Caco-2 (cell line): ENCODE results near the gene CCNI. TPM values are rescaled to one million over a fixed set of nuclear protein-coding genes. Genes with fewer than 3 reads are reported as not detected.
"Not testable (repeated sequence)": the region's sequence is repeated elsewhere in the genome, so short reads cannot be mapped to it uniquely, and the experiment has no call there.

ENCODE experiments used
- BruUV-seq: library from RNA; stranded (reverse); fragments of 400-500 nt; replicated peaks from 2 replicates; lab custom pipeline; 2021; lab: Mats Ljungman, UMichigan
- CTCF ChIA-PET: fragments of 300-600 bp; sonication (Branson Sonifier 250); formaldehyde crosslinking; loops from one replicate; lab custom pipeline; 2022; ENCODE audit warnings: antibody characterized with exemption; lab: Charles Lee
- POLR2A ChIA-PET: fragments of 300-600 bp; sonication (Branson Sonifier 250); formaldehyde crosslinking; loops from one replicate; lab custom pipeline; 2022; ENCODE audit warnings: antibody characterized with exemption; lab: Charles Lee
- DNase-seq, 2 experiments: peaks; one replicate each; pipeline versions ENCODE4 v3.0.0 to v3.0.0-alpha.2; 2020 to 2022
- H3K27me3 ChIP-seq: replicated peaks from 2 replicates; pipeline ENCODE4 v1.6.0; 2011; ENCODE audit warnings: low read length; ENCODE audit not compliant: control insufficient read depth, insufficient read depth
- H3K36me3 ChIP-seq: 2 replicates; pipeline ENCODE4 v1.5.1; 2011; ENCODE audit warnings: low read length; ENCODE audit not compliant: control insufficient read depth, insufficient read depth
- H3K4me1 ChIP-seq: fragments of 250-450 bp; sonication (Bioruptor Pico); 2 replicates; pipeline ENCODE4 v1.5.1; 2020; ENCODE audit warnings: mild to moderate bottlenecking
- H3K4me3 ChIP-seq: 2 replicates; pipeline ENCODE4 v1.5.1; 2011; ENCODE audit warnings: low read depth, mild to moderate bottlenecking, control low read depth, low read length
- H3K9me3 ChIP-seq: fragments of 250-450 bp; sonication (Bioruptor Pico); 2 replicates; pipeline ENCODE4 v1.5.1; 2020; ENCODE audit warnings: mild to moderate bottlenecking, moderate library complexity
- H3K27ac Mint-ChIP-seq: one replicate; pipeline ENCODE4 v1.8.0; 2022; ENCODE audit warnings: mixed read lengths; ENCODE audit not compliant: unreplicated experiment
- H3K27me3 Mint-ChIP-seq: one replicate; pipeline ENCODE4 v1.8.0; 2022; ENCODE audit warnings: mixed read lengths; ENCODE audit not compliant: insufficient read depth, unreplicated experiment
- H3K36me3 Mint-ChIP-seq: one replicate; pipeline ENCODE4 v1.8.0; 2022; ENCODE audit warnings: mild to moderate bottlenecking, mixed read lengths; ENCODE audit not compliant: insufficient read depth, unreplicated experiment
- H3K4me1 Mint-ChIP-seq: one replicate; pipeline ENCODE4 v1.8.0; 2022; ENCODE audit warnings: low read depth, mixed read lengths; ENCODE audit not compliant: unreplicated experiment
- H3K4me3 Mint-ChIP-seq: one replicate; pipeline ENCODE4 v1.8.0; 2022; ENCODE audit warnings: mild to moderate bottlenecking, moderate library complexity, mixed read lengths; ENCODE audit not compliant: unreplicated experiment
- H3K9me3 Mint-ChIP-seq: one replicate; pipeline ENCODE4 v1.8.0; 2022; ENCODE audit warnings: mixed read lengths; ENCODE audit not compliant: unreplicated experiment
- intact Hi-C: fragments of 100-400 bp; cut with micrococcal nuclease; formaldehyde crosslinking; loops from one replicate; pipeline ENCODE4 v1.10.0; 2022; ENCODE audit not compliant: unreplicated experiment
- total RNA-seq: library from RNA; stranded (reverse); gene quantifications from 2 replicates; pipeline ENCODE4 v1.2.3, GENCODE V29; 2022
- TF ChIP-seq, protein P1 (sequence below), 2 experiments: fragments of 200-600 bp in 1 of 2; IDR thresholded peaks; 1 replicate in 1 of 2; 2 replicates in 1 of 2; pipeline versions ENCODE4 v1.5.1 to v1.8.0; 2011 to 2022; ENCODE audit warnings: antibody characterized with exemption in 1 of 2, control low read depth in 1 of 2, inconsistent platforms in 1 of 2, low read depth in 1 of 2, low read length in 1 of 2, mild to moderate bottlenecking in 1 of 2, moderate library complexity in 1 of 2; ENCODE audit not compliant: insufficient read depth in 1 of 2, severe bottlenecking in 1 of 2, unreplicated experiment in 1 of 2

Gene CCNI
- total RNA-seq, 1 experiment from 2014 or later, result 164 TPM

DNA sequence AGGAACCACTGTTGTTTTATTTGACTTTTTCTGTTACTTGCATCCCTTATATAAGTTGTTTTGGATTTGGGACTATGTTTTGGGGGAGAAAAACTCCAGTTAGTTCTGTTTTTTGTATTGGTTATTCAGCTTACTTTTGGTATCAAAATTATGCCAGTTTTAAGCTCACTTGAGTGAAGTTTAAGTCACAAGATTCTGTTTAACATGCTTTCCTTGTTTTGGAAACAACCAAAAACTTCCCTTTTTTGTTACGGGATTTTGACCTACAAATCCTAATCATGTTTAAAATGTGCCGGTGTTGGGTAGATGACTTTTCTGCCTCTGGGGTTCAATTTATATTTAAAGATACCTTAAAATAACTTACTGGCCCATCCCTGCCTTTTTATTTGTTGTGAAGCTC, 36.0 kb downstream of the CCNI start:
- no peaks in the 10 kb centered on the region for H3K9me3 ChIP-seq
- intact Hi-C loops, result loop anchor here (5.0 to 10.0 kb wide), 2 partner anchors 187 to 275 kb away; no protein-coding TSS in a partner anchor
- no peak overlapping the region for H3K4me3 ChIP-seq
- ChIA-PET POLR2A (no interaction called here), CTCF (no interaction called here)
- Mint-ChIP-seq H3K27ac (no peak overlapping the region), H3K36me3 (peaks cover 25% of the 10 kb centered on the region), H3K9me3 (no peaks in the 10 kb centered on the region), H3K27me3 (no peaks in the 10 kb centered on the region), H3K4me1 (peaks cover 18% of the 10 kb centered on the region), H3K4me3 (no peak overlapping the region)
- BruUV-seq, result no TSS peak
- H3K4me1 ChIP-seq, result peaks cover 49% of the 10 kb centered on the region
- no peaks in the 10 kb centered on the region for H3K36me3 ChIP-seq
- H3K27me3 ChIP-seq, result no peaks in the 10 kb centered on the region
- no peak for DNase-seq
- TF ChIP-seq, protein P1, sequence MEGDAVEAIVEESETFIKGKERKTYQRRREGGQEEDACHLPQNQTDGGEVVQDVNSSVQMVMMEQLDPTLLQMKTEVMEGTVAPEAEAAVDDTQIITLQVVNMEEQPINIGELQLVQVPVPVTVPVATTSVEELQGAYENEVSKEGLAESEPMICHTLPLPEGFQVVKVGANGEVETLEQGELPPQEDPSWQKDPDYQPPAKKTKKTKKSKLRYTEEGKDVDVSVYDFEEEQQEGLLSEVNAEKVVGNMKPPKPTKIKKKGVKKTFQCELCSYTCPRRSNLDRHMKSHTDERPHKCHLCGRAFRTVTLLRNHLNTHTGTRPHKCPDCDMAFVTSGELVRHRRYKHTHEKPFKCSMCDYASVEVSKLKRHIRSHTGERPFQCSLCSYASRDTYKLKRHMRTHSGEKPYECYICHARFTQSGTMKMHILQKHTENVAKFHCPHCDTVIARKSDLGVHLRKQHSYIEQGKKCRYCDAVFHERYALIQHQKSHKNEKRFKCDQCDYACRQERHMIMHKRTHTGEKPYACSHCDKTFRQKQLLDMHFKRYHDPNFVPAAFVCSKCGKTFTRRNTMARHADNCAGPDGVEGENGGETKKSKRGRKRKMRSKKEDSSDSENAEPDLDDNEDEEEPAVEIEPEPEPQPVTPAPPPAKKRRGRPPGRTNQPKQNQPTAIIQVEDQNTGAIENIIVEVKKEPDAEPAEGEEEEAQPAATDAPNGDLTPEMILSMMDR (IDR thresholded peaks at IDR 0.05; ENCODE audit: insufficient read depth in 1 of 2, low read depth in 1 of 2, low read length in 1 of 2, severe bottlenecking in 1 of 2, unreplicated experiment in 1 of 2), result no peak

DNA sequence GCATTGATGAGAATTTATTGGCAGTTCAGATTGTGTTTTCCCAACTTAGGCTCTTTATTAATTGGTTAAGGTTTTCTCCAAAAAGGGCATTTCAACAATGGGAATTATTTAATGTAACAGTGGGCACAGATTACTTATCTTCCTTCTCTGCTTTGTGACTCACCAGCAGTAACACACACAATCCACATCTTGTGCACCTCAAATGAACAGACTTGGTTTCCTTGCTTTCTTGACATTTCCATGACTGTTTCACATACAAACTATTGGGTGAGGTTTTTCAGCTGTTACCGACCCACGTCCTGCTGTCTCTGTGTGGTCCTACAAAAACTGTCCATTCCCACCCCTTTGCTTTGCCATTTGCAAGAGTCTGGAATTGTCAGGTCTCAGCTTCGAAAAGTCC, 38.1 kb downstream of the CCNI start:
- H3K4me3 ChIP-seq, result no peak overlapping the region
- peaks cover 21% of the 10 kb centered on the region for H3K36me3 Mint-ChIP-seq
- H3K27me3 Mint-ChIP-seq, result no peaks in the 10 kb centered on the region
- BruUV-seq, result no TSS peak
- POLR2A ChIA-PET, result no interaction called here
- H3K4me1 Mint-ChIP-seq, result peaks cover 11% of the 10 kb centered on the region
- no peak overlapping the region for H3K4me3 Mint-ChIP-seq
- no peak overlapping the region for H3K27ac Mint-ChIP-seq
- H3K36me3 ChIP-seq, result no peaks in the 10 kb centered on the region
- TF ChIP-seq, protein P1 (IDR thresholded peaks at IDR 0.05; ENCODE audit: insufficient read depth in 1 of 2, low read depth in 1 of 2, low read length in 1 of 2, severe bottlenecking in 1 of 2, unreplicated experiment in 1 of 2), result no peak
- no peaks in the 10 kb centered on the region for H3K9me3 ChIP-seq
- H3K9me3 Mint-ChIP-seq, result no peaks in the 10 kb centered on the region
- intact Hi-C loops, result no loop called here
- CTCF ChIA-PET, result no interaction called here
- H3K4me1 ChIP-seq, result peaks cover 28% of the 10 kb centered on the region
- no peaks in the 10 kb centered on the region for H3K27me3 ChIP-seq
- DNase-seq, result no peak

DNA sequence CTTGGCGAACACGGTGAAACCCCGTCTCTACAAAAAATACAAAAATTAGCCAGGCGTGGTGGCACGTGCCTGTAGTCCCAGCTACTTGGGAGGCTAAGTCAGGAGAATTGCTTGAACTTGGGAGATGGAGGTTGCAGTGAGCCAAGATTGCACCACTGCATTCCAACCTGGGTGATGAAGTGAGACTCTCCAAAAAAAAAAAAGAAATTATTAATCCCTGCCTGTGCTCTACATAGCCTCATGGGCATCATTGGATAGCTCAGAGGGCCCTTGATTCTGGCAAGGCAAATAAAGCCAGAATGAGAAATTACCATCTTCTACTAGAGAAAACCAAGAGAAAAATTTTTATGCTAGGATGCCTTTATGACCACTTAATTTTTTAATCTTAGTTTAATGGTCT, 38.6 kb downstream of the CCNI start:
- DNase-seq, intact Hi-C loops, CTCF ChIA-PET, H3K4me3 ChIP-seq, H3K27me3 ChIP-seq, H3K27ac Mint-ChIP-seq, H3K27me3 Mint-ChIP-seq, H3K9me3 ChIP-seq, POLR2A ChIA-PET, H3K9me3 Mint-ChIP-seq, H3K36me3 ChIP-seq, H3K4me3 Mint-ChIP-seq, BruUV-seq: not testable (repeated sequence)
- H3K4me1 Mint-ChIP-seq, result peaks cover 11% of the 10 kb centered on the region
- H3K4me1 ChIP-seq, result peaks cover 24% of the 10 kb centered on the region
- H3K36me3 Mint-ChIP-seq, result peaks cover 23% of the 10 kb centered on the region

DNA sequence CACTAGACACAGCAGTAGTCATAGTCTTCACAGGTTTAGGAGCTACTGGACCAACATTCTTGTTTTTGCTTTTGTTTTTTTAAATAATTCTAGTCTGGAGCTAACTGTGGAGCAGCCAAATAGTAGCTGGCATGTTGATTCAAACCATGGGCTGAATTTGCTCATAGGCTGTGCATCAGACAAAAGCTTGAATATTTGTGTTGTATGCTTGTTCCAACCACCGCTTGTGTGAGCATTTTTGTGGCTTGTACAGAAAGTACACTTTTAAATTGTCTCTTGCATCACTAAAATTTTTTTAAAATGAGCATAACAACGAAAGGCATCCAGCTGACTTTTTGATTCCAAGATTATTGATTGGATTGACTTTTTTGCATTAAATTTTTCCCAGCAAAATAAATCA, 39.6 kb downstream of the CCNI start:
- POLR2A ChIA-PET, result no interaction called here
- Mint-ChIP-seq H3K4me3 (no peak overlapping the region), H3K4me1 (peaks cover 9% of the 10 kb centered on the region), H3K27ac (no peak overlapping the region), H3K36me3 (peaks cover 33% of the 10 kb centered on the region), H3K27me3 (no peaks in the 10 kb centered on the region), H3K9me3 (no peaks in the 10 kb centered on the region)
- Histone ChIP-seq H3K36me3 (no peaks in the 10 kb centered on the region), H3K4me1 (peaks cover 15% of the 10 kb centered on the region), H3K9me3 (no peaks in the 10 kb centered on the region), H3K4me3 (no peak overlapping the region), H3K27me3 (no peaks in the 10 kb centered on the region)
- DNase-seq, result no peak
- TF ChIP-seq, protein P1 (IDR thresholded peaks at IDR 0.05; ENCODE audit: insufficient read depth in 1 of 2, low read depth in 1 of 2, low read length in 1 of 2, severe bottlenecking in 1 of 2, unreplicated experiment in 1 of 2), result no peak
- CTCF ChIA-PET, result no interaction called here
- BruUV-seq, result no TSS peak
- intact Hi-C loops, result no loop called here
